ENCODE results near the gene KAT8.
"Not testable (repeated sequence)": the region's sequence is repeated elsewhere in the genome, so short reads cannot be mapped to it uniquely, and the experiment has no call there.

The KAT8 gene

GRCh38 chr16:31084584-31085302 lies 32.7 kb upstream of the KAT8 start:
- DNase-seq, result no peak

GRCh38 chr16:31085411-31085810 lies 32.1 kb upstream of the KAT8 start:
- DNase-seq, result no peak

- no peak for DNase-seq
Observed at GRCh38 chr16:31085873-31086628, 31.4 kb upstream of the KAT8 start.

- no peak for DNase-seq
Observed at GRCh38 chr16:31086629-31086906, 30.9 kb upstream of the KAT8 start.

GRCh38 chr16:31087481-31087880 lies 30.0 kb upstream of the KAT8 start:
- DNase-seq, result no peak

- no peak for DNase-seq
Observed at GRCh38 chr16:31087971-31088370, 29.5 kb upstream of the KAT8 start.

- DNase-seq, result no peak
Observed at GRCh38 chr16:31088459-31089183, 28.8 kb upstream of the KAT8 start, which contains the start of gene PRSS53. TSS of gene PRSS53 (minus strand) at chr16:31088943. CDS start at chr16:31088809, 134 bp downstream.

GRCh38 chr16:31089199-31089598 lies 28.3 kb upstream of the KAT8 start:
- DNase-seq, result no peak

- no peak for DNase-seq
Observed at GRCh38 chr16:31090540-31090939, 26.9 kb upstream of the KAT8 start.

GRCh38 chr16:31092330-31092729 lies 25.1 kb upstream of the KAT8 start:
- no peak for DNase-seq

- no peak for DNase-seq
Observed at GRCh38 chr16:31093132-31093703, 24.2 kb upstream of the KAT8 start.

- no peak for DNase-seq
Observed at GRCh38 chr16:31094088-31094423, 23.4 kb upstream of the KAT8 start.

GRCh38 chr16:31094424-31095120 lies 22.9 kb upstream of the KAT8 start, which contains the start of gene VKORC1:
TSS of gene VKORC1 (minus strand) at chr16:31094797. CDS start at chr16:31094729, 68 bp downstream.
- peak; percentile 95 for DNase-seq

- DNase-seq, result no peak
Observed at GRCh38 chr16:31099860-31100638, 17.4 kb upstream of the KAT8 start.

- DNase-seq, result not testable (repeated sequence)
Observed at GRCh38 chr16:31100876-31101641, 16.4 kb upstream of the KAT8 start.

- DNase-seq, result peak; percentile 90
Observed at GRCh38 chr16:31105677-31106213, 11.7 kb upstream of the KAT8 start.

GRCh38 chr16:31106509-31107464 lies 10.7 kb upstream of the KAT8 start:
- no peak for DNase-seq

- peak; percentile 69 for DNase-seq
Observed at GRCh38 chr16:31107465-31107867, 10.0 kb upstream of the KAT8 start.

GRCh38 chr16:31108035-31108793 lies 9.2 kb upstream of the KAT8 start, which contains the start of gene BCKDK:
TSS of gene BCKDK (plus strand) at chr16:31108386. CDS start at chr16:31109224, 838 bp downstream.
- DNase-seq, result peak; percentile 86
